HEK293 (cell line): ENCODE results near the gene KLHL25.

Source experiments
- TCF7L2 ChIP-seq: IDR thresholded peaks from 2 replicates; pipeline ENCODE4 v1.6.1; 2011; ENCODE audit warnings: low read depth, mild to moderate bottlenecking, inconsistent platforms, low read length, moderate library complexity, borderline replicate concordance
- ZNF23 ChIP-seq: fragments of 450-650 bp; formaldehyde crosslinking; IDR thresholded peaks from 2 replicates; pipeline ENCODE4 v1.5.1; 2016; ENCODE audit warnings: missing biosample characterization, missing genetic modification characterization, borderline replicate concordance
- ZNF792 ChIP-seq: fragments of 450-650 bp; formaldehyde crosslinking; IDR thresholded peaks from 2 replicates; pipeline ENCODE4 v1.5.1; 2016; ENCODE audit warnings: missing biosample characterization, missing genetic modification characterization
- TF ChIP-seq, protein P1 (sequence below): fragments of 450-650 bp; formaldehyde crosslinking; IDR thresholded peaks from 2 replicates; pipeline ENCODE4 v1.5.1; 2016; ENCODE audit warnings: missing biosample characterization, missing genetic modification characterization
- TF ChIP-seq, protein P2 (sequence below): fragments of 450-650 bp; formaldehyde crosslinking; IDR thresholded peaks from 2 replicates; pipeline ENCODE4 v1.5.1; 2016; ENCODE audit warnings: missing biosample characterization, missing genetic modification characterization, low read depth
- TF ChIP-seq, protein P3 (sequence below): fragments of 450-650 bp; formaldehyde crosslinking; IDR thresholded peaks from 2 replicates; pipeline ENCODE4 v1.5.1; 2016; ENCODE audit warnings: missing biosample characterization, missing genetic modification characterization, borderline replicate concordance

DNA sequence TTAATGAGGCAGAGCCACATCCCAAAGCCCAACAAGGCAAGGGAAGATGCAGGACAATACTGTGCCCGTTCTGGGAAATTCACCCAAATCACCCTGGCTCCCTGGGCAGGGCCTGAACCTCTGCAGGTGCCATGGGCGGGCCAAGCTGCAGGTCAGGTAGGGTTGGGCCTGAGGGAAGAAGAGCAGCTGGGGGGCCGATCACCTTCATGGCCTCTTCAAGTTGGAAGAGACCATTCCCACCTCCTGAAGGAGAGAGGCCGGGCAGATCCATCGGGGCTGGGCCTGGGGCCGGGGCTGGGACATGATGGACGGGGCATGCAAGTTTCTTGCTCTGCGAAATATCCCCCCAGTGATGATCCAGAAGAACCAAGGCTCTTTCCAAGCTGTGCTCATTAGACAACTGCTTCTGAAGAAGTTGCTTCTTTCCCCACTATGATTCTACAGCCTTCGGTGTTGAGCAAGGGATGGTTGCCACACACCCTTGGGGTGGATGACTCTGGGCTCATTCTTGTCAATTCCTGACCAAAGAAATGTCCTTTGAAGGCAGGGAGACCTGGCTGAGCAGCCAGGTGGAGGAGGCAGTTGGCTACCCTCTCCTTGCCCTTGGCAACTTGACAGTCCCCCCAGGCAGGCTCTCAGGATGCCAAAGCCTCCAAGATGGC is 38.2 kb downstream of the KLHL25 start:
- TF ChIP-seq, protein P1, sequence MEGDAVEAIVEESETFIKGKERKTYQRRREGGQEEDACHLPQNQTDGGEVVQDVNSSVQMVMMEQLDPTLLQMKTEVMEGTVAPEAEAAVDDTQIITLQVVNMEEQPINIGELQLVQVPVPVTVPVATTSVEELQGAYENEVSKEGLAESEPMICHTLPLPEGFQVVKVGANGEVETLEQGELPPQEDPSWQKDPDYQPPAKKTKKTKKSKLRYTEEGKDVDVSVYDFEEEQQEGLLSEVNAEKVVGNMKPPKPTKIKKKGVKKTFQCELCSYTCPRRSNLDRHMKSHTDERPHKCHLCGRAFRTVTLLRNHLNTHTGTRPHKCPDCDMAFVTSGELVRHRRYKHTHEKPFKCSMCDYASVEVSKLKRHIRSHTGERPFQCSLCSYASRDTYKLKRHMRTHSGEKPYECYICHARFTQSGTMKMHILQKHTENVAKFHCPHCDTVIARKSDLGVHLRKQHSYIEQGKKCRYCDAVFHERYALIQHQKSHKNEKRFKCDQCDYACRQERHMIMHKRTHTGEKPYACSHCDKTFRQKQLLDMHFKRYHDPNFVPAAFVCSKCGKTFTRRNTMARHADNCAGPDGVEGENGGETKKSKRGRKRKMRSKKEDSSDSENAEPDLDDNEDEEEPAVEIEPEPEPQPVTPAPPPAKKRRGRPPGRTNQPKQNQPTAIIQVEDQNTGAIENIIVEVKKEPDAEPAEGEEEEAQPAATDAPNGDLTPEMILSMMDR (tag by site-specific recombination): no peak
- TF ChIP-seq ZNF23 (tag by site-specific recombination) (no peak), ZNF792 (tag by site-specific recombination) (no peak), TCF7L2 (no peak)
- TF ChIP-seq, protein P2, sequence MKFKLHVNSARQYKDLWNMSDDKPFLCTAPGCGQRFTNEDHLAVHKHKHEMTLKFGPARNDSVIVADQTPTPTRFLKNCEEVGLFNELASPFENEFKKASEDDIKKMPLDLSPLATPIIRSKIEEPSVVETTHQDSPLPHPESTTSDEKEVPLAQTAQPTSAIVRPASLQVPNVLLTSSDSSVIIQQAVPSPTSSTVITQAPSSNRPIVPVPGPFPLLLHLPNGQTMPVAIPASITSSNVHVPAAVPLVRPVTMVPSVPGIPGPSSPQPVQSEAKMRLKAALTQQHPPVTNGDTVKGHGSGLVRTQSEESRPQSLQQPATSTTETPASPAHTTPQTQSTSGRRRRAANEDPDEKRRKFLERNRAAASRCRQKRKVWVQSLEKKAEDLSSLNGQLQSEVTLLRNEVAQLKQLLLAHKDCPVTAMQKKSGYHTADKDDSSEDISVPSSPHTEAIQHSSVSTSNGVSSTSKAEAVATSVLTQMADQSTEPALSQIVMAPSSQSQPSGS: no peak
- TF ChIP-seq, protein P3, sequence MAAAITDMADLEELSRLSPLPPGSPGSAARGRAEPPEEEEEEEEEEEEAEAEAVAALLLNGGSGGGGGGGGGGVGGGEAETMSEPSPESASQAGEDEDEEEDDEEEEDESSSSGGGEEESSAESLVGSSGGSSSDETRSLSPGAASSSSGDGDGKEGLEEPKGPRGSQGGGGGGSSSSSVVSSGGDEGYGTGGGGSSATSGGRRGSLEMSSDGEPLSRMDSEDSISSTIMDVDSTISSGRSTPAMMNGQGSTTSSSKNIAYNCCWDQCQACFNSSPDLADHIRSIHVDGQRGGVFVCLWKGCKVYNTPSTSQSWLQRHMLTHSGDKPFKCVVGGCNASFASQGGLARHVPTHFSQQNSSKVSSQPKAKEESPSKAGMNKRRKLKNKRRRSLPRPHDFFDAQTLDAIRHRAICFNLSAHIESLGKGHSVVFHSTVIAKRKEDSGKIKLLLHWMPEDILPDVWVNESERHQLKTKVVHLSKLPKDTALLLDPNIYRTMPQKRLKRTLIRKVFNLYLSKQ (tag by site-specific recombination): no peak
